Adrenal gland (tissue), 12 donors: Measurements from ENCODE around the gene SULT4A1. TPM values are rescaled to one million over a fixed set of nuclear protein-coding genes. Genes with fewer than 3 reads are reported as not detected.

Experiments
- DNase-seq, 7 donors: peaks; one replicate each; pipeline ENCODE4 v3.0.0-alpha.2; 2019 to 2020
- H3K27ac ChIP-seq, 5 donors: fragments of 200-600 bp; sonication (generic) in 4 of 5; 1 replicate in 3 of 5; 2 replicates in 2 of 5; pipeline versions ENCODE4 v1.5.1 to v1.8.0; 2016 to 2020; ENCODE audit warnings: mild to moderate bottlenecking in 1 of 5
- H3K27me3 ChIP-seq: fragments of 200-600 bp; 2 replicates; pipeline ENCODE4 v1.8.0; 2021
- H3K36me3 ChIP-seq, 2 donors: fragments of 200-600 bp; replicated peaks in 1 of 2; 1 replicate in 1 of 2; 2 replicates in 1 of 2; pipeline versions ENCODE4 v1.5.1 to v1.8.0; 2018 to 2022
- H3K4me1 ChIP-seq, 2 donors: fragments of 200-600 bp; replicated peaks in 1 of 2; 1 replicate in 1 of 2; 2 replicates in 1 of 2; pipeline versions ENCODE4 v1.5.1 to v1.8.0; 2018 to 2021
- H3K4me3 ChIP-seq, 4 donors: fragments of 200-600 bp; sonication (generic) in 3 of 4; one replicate each; pipeline ENCODE4 v1.5.1; 2016 to 2018
- H3K9me3 ChIP-seq, 3 donors: fragments of 200-600 bp; sonication (generic) in 1 of 3; replicated peaks in 1 of 3; 1 replicate in 2 of 3; 2 replicates in 1 of 3; pipeline versions ENCODE4 v1.5.1 to v1.8.0; 2016 to 2021
- CTCF ChIP-seq, 6 experiments: fragments of 450-650 bp in 4 of 6; fragments of 200-600 bp in 2 of 6; sonication (generic) in 1 of 6; IDR thresholded peaks; 1 replicate in 5 of 6; 2 replicates in 1 of 6; pipeline versions ENCODE4 v1.5.1 to v1.8.0; 2016 to 2021; ENCODE audit warnings: antibody characterized with exemption in 6 of 6, mild to moderate bottlenecking in 2 of 6, moderate library complexity in 1 of 6
- POLR2A ChIP-seq, 2 donors: fragments of 450-650 bp; IDR thresholded peaks; one replicate each; pipeline ENCODE4 v1.6.1; 2017; ENCODE audit warnings: antibody characterized with exemption in 2 of 2, mild to moderate bottlenecking in 2 of 2, moderate library complexity in 1 of 2
- WGBS, 4 donors: extraction: QIAGEN DNeasy Blood & Tissue Kit in 2 of 4; methylation state at CpG; one replicate each; pipeline versions ENCODE4 v1.1.5 to v1.1.7; 2013 to 2017; 5-methylcytosine and 5-hydroxymethylcytosine counted together
- intact Hi-C, 2 donors: fragments of 100-400 bp; cut with DNase I; formaldehyde crosslinking; loops; one replicate each; pipeline versions ENCODE4 v1.14.1 to v1.15.0; 2022 to 2023
- polyA plus RNA-seq, 3 donors: library from polyadenylated mRNA; stranded (reverse); fragments of 200-250 nt in 2 of 3; fragments of 350-450 nt in 1 of 3; fragmentation: Illumina TruSeq in 1 of 3; extraction: RNeasy Lipid Tissue Mini Kit (QIAGEN cat#74804) in 1 of 3; gene quantifications; one replicate each; pipeline ENCODE4 v1.2.3, GENCODE V29; 2013 to 2014
- total RNA-seq, 9 donors: library from RNA; depleted of rRNA in 4 of 9; stranded (reverse); fragments of >200 nt in 4 of 9; fragments of 120-200 nt in 1 of 9; fragmentation: NEBNext Ultra II Directional in 1 of 9; extraction: Animal tissue kit (Norgen Biotek cat#: 25700) in 1 of 9; gene quantifications; one replicate each; pipeline versions ENCODE4 v1.1.0 to v1.2.4, GENCODE V29; 2013 to 2023
- donor health status: healthy with polysubstance abuse.
- donor health status: Bipolar disorder and iron deficiency.
- donor health status: DM: yes; HTN: yes; CAD: no.
- donor health status: DM: no; HTN: no; CAD: no.
- donor health status: DM: no; HTN: no; CAD: no.
- donor health status: DM: yes; HTN: yes; CAD: no.

The SULT4A1 gene
- total and polyA plus RNA-seq, 12 donors: 0.65 to 8.8 (median 2.8) TPM; not detected in 4

GRCh38 chr22:43889860-43890253, 27.5 kb upstream of the SULT4A1 start:
- Histone ChIP-seq H3K9me3 (no peaks in the 10 kb centered on the region), H3K36me3 (no peaks in the 10 kb centered on the region), H3K27me3 (peaks cover 49% of the 10 kb centered on the region), H3K4me1 (no peaks in the 10 kb centered on the region), H3K4me3 (no peak overlapping the region), H3K27ac (no peak overlapping the region)
- intact Hi-C loops: loop anchor here in 1 of 2 donors (5.0 kb wide), 1 partner anchor 503 kb away; no protein-coding TSS in a partner anchor
- peak in 2 of 7 donors; percentile 4 to 6 for DNase-seq
- TF ChIP-seq POLR2A (IDR thresholded peaks at IDR 0.05) (no peak), CTCF (IDR thresholded peaks at IDR 0.05) (no peak)
- 27 to 56% (median 45%) methylated on average over 2 to 4 of the region's 4 CpGs for WGBS, 4 donors

DNA sequence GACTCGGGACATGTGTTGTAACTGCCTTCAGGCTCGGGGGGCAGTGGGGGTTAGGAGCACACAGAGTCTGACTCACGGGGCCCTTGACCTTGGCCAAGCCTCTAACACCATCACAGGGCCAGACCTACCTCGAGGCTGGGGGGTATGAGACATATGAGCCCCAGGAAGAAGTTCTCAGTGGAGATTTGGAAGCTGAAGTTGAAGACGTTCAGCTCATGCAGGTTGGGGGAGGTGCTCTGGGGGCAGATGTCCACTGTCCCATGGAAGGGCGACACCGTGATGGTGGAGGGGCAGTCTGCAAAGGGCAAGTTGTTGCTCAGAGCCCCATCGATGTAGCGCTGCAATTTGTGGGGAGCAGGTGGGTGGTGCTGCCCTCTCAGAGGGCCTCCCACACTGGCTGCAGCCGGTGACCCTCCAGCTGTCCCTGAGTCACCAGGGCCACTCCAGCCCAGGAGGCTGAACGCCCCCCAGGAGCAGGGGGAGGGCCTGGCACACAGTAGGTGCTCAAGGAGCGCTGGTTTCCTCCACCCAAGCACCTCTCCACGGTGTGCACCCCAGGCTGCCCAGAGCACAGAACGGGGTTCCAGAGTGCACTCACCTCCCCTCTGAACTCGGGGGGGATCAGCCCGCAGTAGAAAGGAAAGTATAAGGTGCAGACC, 27.0 kb upstream of the SULT4A1 start:
- intact Hi-C loops: loop anchor here in 1 of 2 donors (5.0 kb wide), 1 partner anchor 502 kb away; no protein-coding TSS in a partner anchor

GRCh38 chr22:43888740-43889139, 26.4 kb upstream of the SULT4A1 start:
- Histone ChIP-seq H3K27ac (no peak overlapping the region), H3K36me3 (no peaks in the 10 kb centered on the region), H3K27me3 (peaks cover 49% of the 10 kb centered on the region), H3K4me3 (no peak overlapping the region), H3K4me1 (no peaks in the 10 kb centered on the region), H3K9me3 (no peaks in the 10 kb centered on the region)
- TF ChIP-seq CTCF (IDR thresholded peaks at IDR 0.05) (no peak), POLR2A (IDR thresholded peaks at IDR 0.05) (no peak)
- peak in 1 of 7 donors; percentile 9 for DNase-seq
- intact Hi-C loops: loop anchor here in 1 of 2 donors (5.0 kb wide), 1 partner anchor 501 kb away; no protein-coding TSS in a partner anchor
- WGBS, 4 donors: 69 to 79% (median 71%) methylated on average over 4 of the region's 4 CpGs

More for the DNA sequence above, 27.0 kb upstream of the SULT4A1 start:
- no peaks in the 10 kb centered on the region for H3K36me3 ChIP-seq
- no peak overlapping the region for H3K4me3 ChIP-seq
- TF ChIP-seq POLR2A (IDR thresholded peaks at IDR 0.05): no peak
- peaks cover 49% of the 10 kb centered on the region for H3K27me3 ChIP-seq
- DNase-seq: peak in 2 of 7 donors; percentile 7 to 8
- no peaks in the 10 kb centered on the region for H3K9me3 ChIP-seq
- H3K27ac ChIP-seq: no peak overlapping the region
- no peaks in the 10 kb centered on the region for H3K4me1 ChIP-seq
- WGBS, 4 donors: 56 to 72% (median 61%) methylated on average over 13 to 16 of the region's 16 CpGs

GRCh38 chr22:43887391-43887790, 25.1 kb upstream of the SULT4A1 start:
- intact Hi-C loops: loop anchor here in 1 of 2 donors (5.0 kb wide), 1 partner anchor 500 kb away; no protein-coding TSS in a partner anchor
- WGBS, 4 donors: 55 to 77% (median 66%) methylated on average over 2 to 4 of the region's 4 CpGs
- Histone ChIP-seq H3K36me3 (no peaks in the 10 kb centered on the region), H3K27ac (no peak overlapping the region), H3K4me1 (no peaks in the 10 kb centered on the region), H3K9me3 (no peaks in the 10 kb centered on the region), H3K27me3 (peaks cover 36% of the 10 kb centered on the region), H3K4me3 (no peak overlapping the region)
- TF ChIP-seq CTCF (IDR thresholded peaks at IDR 0.05): no peak
- no peak for TF ChIP-seq POLR2A (IDR thresholded peaks at IDR 0.05)
- DNase-seq: peak in 1 of 7 donors; percentile 1
